Suprapubic skin (tissue), 3 donors: Measurements from ENCODE around the gene PALMD.

Source experiments
- CTCF ChIP-seq, 2 donors: fragments of 200-600 bp in 1 of 2; fragments of 450-650 bp in 1 of 2; sonication (generic) in 1 of 2; IDR thresholded peaks; one replicate each; pipeline ENCODE4 v1.5.1; 2016 to 2019; ENCODE audit warnings: antibody characterized with exemption in 2 of 2, mild to moderate bottlenecking in 1 of 2, moderate library complexity in 1 of 2
- EP300 ChIP-seq: sonication (generic); formaldehyde crosslinking; IDR thresholded peaks from one replicate; pipeline ENCODE4 v1.6.1; 2017; ENCODE audit warnings: antibody characterized with exemption

- TF ChIP-seq CTCF (IDR thresholded peaks at IDR 0.05) (no peak), EP300 (no peak)
These were observed 81.8 kb downstream of the PALMD start for GRCh38 chr1:99727575-99728185.
